ENCODE measurements around the gene TSPAN11. TPM values are rescaled to one million over a fixed set of nuclear protein-coding genes. Genes with fewer than 3 reads are reported as not detected.

The TSPAN11 gene
- total RNA-seq, 4 donors from 2014 or later, result 0.18 to 12.4 (median 1.5) TPM

- no peak for DNase-seq
- no peak overlapping the region for H3K27ac ChIP-seq
- H3K4me1 ChIP-seq, result no peaks in the 10 kb centered on the region
- H3K27me3 ChIP-seq, result no peaks in the 10 kb centered on the region
- H3K36me3 ChIP-seq, result no peaks in the 10 kb centered on the region
- no peaks in the 10 kb centered on the region for H3K9me3 ChIP-seq
- TF ChIP-seq CTCF (IDR thresholded peaks at IDR 0.05) (no peak), POLR2A (IDR thresholded peaks at IDR 0.05) (no peak)
- no peak overlapping the region for H3K4me3 ChIP-seq
Measured at GRCh38 chr12:31016057-31016456, 89.5 kb downstream of the TSPAN11 start.

- no peak for DNase-seq
- Histone ChIP-seq H3K9me3 (no peaks in the 10 kb centered on the region), H3K27me3 (no peaks in the 10 kb centered on the region), H3K36me3 (no peaks in the 10 kb centered on the region), H3K27ac (no peak overlapping the region), H3K4me1 (no peaks in the 10 kb centered on the region), H3K4me3 (no peak overlapping the region)
- TF ChIP-seq CTCF (IDR thresholded peaks at IDR 0.05), result no peak
- TF ChIP-seq POLR2A (IDR thresholded peaks at IDR 0.05), result no peak
Measured at GRCh38 chr12:31017535-31017934, 91.0 kb downstream of the TSPAN11 start.

- Histone ChIP-seq H3K9me3 (no peaks in the 10 kb centered on the region), H3K27ac (no peak overlapping the region), H3K4me3 (no peak overlapping the region), H3K36me3 (no peaks in the 10 kb centered on the region), H3K27me3 (no peaks in the 10 kb centered on the region), H3K4me1 (no peaks in the 10 kb centered on the region)
- TF ChIP-seq CTCF (IDR thresholded peaks at IDR 0.05) (no peak), POLR2A (IDR thresholded peaks at IDR 0.05) (no peak)
- no peak for DNase-seq
Measured at GRCh38 chr12:31018106-31018789, 91.7 kb downstream of the TSPAN11 start.

- Histone ChIP-seq H3K36me3 (no peaks in the 10 kb centered on the region), H3K27me3 (no peaks in the 10 kb centered on the region), H3K9me3 (no peaks in the 10 kb centered on the region), H3K4me3 (no peak overlapping the region), H3K27ac (no peak overlapping the region), H3K4me1 (no peaks in the 10 kb centered on the region)
- no peak for DNase-seq
- TF ChIP-seq CTCF (IDR thresholded peaks at IDR 0.05), result no peak
- TF ChIP-seq POLR2A (IDR thresholded peaks at IDR 0.05), result no peak
Measured at GRCh38 chr12:31018790-31019505, 92.4 kb downstream of the TSPAN11 start.

- H3K4me1 ChIP-seq, result no peaks in the 10 kb centered on the region
- no peak for TF ChIP-seq POLR2A (IDR thresholded peaks at IDR 0.05)
- TF ChIP-seq CTCF (IDR thresholded peaks at IDR 0.05), result no peak
- H3K4me3 ChIP-seq, result no peak overlapping the region
- H3K9me3 ChIP-seq, result no peaks in the 10 kb centered on the region
- H3K27ac ChIP-seq, result no peak overlapping the region
- no peaks in the 10 kb centered on the region for H3K27me3 ChIP-seq
- DNase-seq, result no peak
- H3K36me3 ChIP-seq, result no peaks in the 10 kb centered on the region
Measured at GRCh38 chr12:31019561-31019960, 93.0 kb downstream of the TSPAN11 start.
